PC-9 (cell line): ENCODE data around the gene NHSL1. TPM values are rescaled to one million over a fixed set of nuclear protein-coding genes. Genes with fewer than 3 reads are reported as not detected.

Source experiments
- Bru-seq: library from RNA; stranded (reverse); fragments of 400-500 nt; gene quantifications from one replicate; lab custom pipeline; 2021; lab: Mats Ljungman, UMichigan
- BruChase-seq, 2 experiments: library from RNA; stranded (reverse); fragments of 400-500 nt; gene quantifications; one replicate each; lab custom pipeline; 2021; lab: Mats Ljungman, UMichigan
- BruUV-seq: library from RNA; stranded (reverse); fragments of 400-500 nt; replicated peaks from 2 replicates; lab custom pipeline; 2021; lab: Mats Ljungman, UMichigan
- CTCF ChIA-PET: fragments of 300-600 bp; sonication (Branson Sonifier 250); formaldehyde crosslinking; loops from one replicate; lab custom pipeline; 2022; ENCODE audit warnings: antibody characterized with exemption; lab: Charles Lee
- POLR2A ChIA-PET: fragments of 300-600 bp; sonication (Branson Sonifier 250); formaldehyde crosslinking; loops from one replicate; lab custom pipeline; 2022; ENCODE audit warnings: antibody characterized with exemption; ENCODE audit not compliant: unreplicated experiment; lab: Charles Lee
- DNase-seq, 2 experiments: peaks; one replicate each; pipeline versions ENCODE4 v3.0.0 to v3.0.0-alpha.2; 2015 to 2022; ENCODE audit warnings: mixed read lengths in 1 of 2
- H2AFZ ChIP-seq: fragments of 200-600 bp; sonication (generic); 2 replicates; pipeline ENCODE4 v1.8.1; 2017; ENCODE audit warnings: antibody characterized with exemption
- H3F3A ChIP-seq: fragments of 200-600 bp; sonication (generic); 2 replicates; pipeline ENCODE4 v1.8.1; 2017; ENCODE audit warnings: antibody characterized with exemption, mild to moderate bottlenecking, low read depth; ENCODE audit not compliant: insufficient read depth
- H3K27ac ChIP-seq: fragments of 200-600 bp; sonication (generic); 2 replicates; pipeline ENCODE4 v1.6.1; 2016; ENCODE audit warnings: mixed run types
- H3K27me3 ChIP-seq: fragments of 200-600 bp; sonication (generic); 2 replicates; pipeline ENCODE4 v1.6.1; 2016; ENCODE audit warnings: low read depth, mixed run types; ENCODE audit not compliant: insufficient read depth
- H3K36me3 ChIP-seq: fragments of 200-600 bp; sonication (generic); 2 replicates; pipeline ENCODE4 v1.6.1; 2016; ENCODE audit warnings: low read depth, mixed run types
- H3K4me1 ChIP-seq: fragments of 200-600 bp; sonication (generic); replicated peaks from 2 replicates; pipeline ENCODE4 v1.6.1; 2016; ENCODE audit warnings: mixed run types; ENCODE audit not compliant: insufficient read depth
- H3K4me2 ChIP-seq: fragments of 200-600 bp; sonication (generic); 2 replicates; pipeline ENCODE4 v1.6.1; 2017; ENCODE audit warnings: mixed run types
- H3K4me3 ChIP-seq: fragments of 200-600 bp; sonication (generic); 2 replicates; pipeline ENCODE4 v1.6.1; 2016; ENCODE audit warnings: mixed run types
- H3K79me2 ChIP-seq: fragments of 200-600 bp; sonication (generic); 2 replicates; pipeline ENCODE4 v1.6.1; 2017; ENCODE audit warnings: low read depth, mixed run types
- H3K9me2 ChIP-seq: fragments of 200-600 bp; sonication (generic); 2 replicates; pipeline ENCODE4 v1.8.1; 2017; ENCODE audit warnings: mild to moderate bottlenecking; ENCODE audit not compliant: insufficient read depth
- H3K9me3 ChIP-seq: fragments of 200-600 bp; sonication (generic); 2 replicates; pipeline ENCODE4 v1.8.1; 2016; ENCODE audit warnings: low read depth; ENCODE audit not compliant: insufficient read depth
- H4K20me1 ChIP-seq: fragments of 200-600 bp; sonication (generic); 2 replicates; pipeline ENCODE4 v1.8.1; 2017; ENCODE audit not compliant: insufficient read depth
- CTCF ChIP-seq: fragments of 200-600 bp; sonication (generic); conservative IDR thresholded peaks from 2 replicates; pipeline ENCODE4 v1.6.1; 2017; ENCODE audit warnings: mixed run types, antibody characterized with exemption, mild to moderate bottlenecking, moderate library complexity
- EZH2 ChIP-seq: fragments of 200-600 bp; sonication (generic); IDR thresholded peaks from 2 replicates; pipeline ENCODE4 v1.8.0; 2017; ENCODE audit warnings: antibody characterized with exemption, low read depth
- intact Hi-C: fragments of 100-400 bp; cut with micrococcal nuclease; formaldehyde crosslinking; loops from one replicate; pipeline ENCODE4 v1.10.0; 2022; ENCODE audit not compliant: unreplicated experiment
- long read RNA-seq: library from polyadenylated mRNA; stranded (forward); transcript quantifications from one replicate; pipeline ENCODE4 v2.0.0, GENCODE V29; 2022
- total RNA-seq: library from RNA; stranded (reverse); gene quantifications from 2 replicates; pipeline ENCODE4 v1.2.3, GENCODE V29; 2021

The NHSL1 gene
- 17.5 and 17.8 TPM in 2 replicates for total RNA-seq
- Bru-seq, nascent RNA = percentile 78 among the genes with signal in this experiment
- percentile 69 among the genes with signal in this experiment for BruChase-seq, experiment 1, labeled RNA remaining after a 2-hour chase
- percentile 65 among the genes with signal in this experiment for BruChase-seq, experiment 2, labeled RNA remaining after a 6-hour chase
- long read RNA-seq, partial matches to known transcripts = 2 of 3 reads
- long read RNA-seq, other reads (novel, unspliced or antisense) = 1 of 3 reads

GRCh38 chr6:138499303-138500018, at the start of gene NHSL1:
Gene NHSL1, minus strand, starts transcription at chr6:138499494. Its CDS starts 204 bp downstream, at chr6:138499290.
- intact Hi-C loops = no loop called here
- Histone ChIP-seq H3K36me3 (no peaks in the 10 kb centered on the region), H3K27me3 (no peaks in the 10 kb centered on the region), H3K27ac (no peak within 1 kb of the TSS), H2AFZ (no peak within 1 kb of the TSS), H3K4me2 (no peak within 1 kb of the TSS), H3K4me3 (no peak within 1 kb of the TSS), H3F3A (no peaks in the 10 kb centered on the region), H3K4me1 (no peaks in the 10 kb centered on the region), H3K9me3 (no peaks in the 10 kb centered on the region), H4K20me1 (no peaks in the 10 kb centered on the region), H3K9me2 (no peaks in the 10 kb centered on the region), H3K79me2 (peaks cover 11% of the 10 kb centered on the region; the same call in 1 of the 2 replicates)
- DNase-seq = no peak
- BruUV-seq = no TSS peak
- no peak for TF ChIP-seq EZH2
- no peak for TF ChIP-seq CTCF
- POLR2A ChIA-PET = no interaction called here
- CTCF ChIA-PET = no interaction called here

GRCh38 chr6:138546733-138547185, 47.5 kb upstream of the NHSL1 start:
- peaks cover 13% of the 10 kb centered on the region for H3K4me1 ChIP-seq
- no peak for DNase-seq
- H3K79me2 ChIP-seq = peaks cover 62% of the 10 kb centered on the region
- no peaks in the 10 kb centered on the region for H3K9me2 ChIP-seq
- H3K9me3 ChIP-seq = no peaks in the 10 kb centered on the region
- H4K20me1 ChIP-seq = 0 out of 2 replicates have a peak, but pooled peaks cover 10% of the 10 kb centered on the region
- H3K27me3 ChIP-seq = no peaks in the 10 kb centered on the region
- no peak overlapping the region for H3K27ac ChIP-seq
- ChIA-PET CTCF (no interaction called here), POLR2A (no interaction called here)
- TF ChIP-seq EZH2 (no peak), CTCF (no peak)
- no peaks in the 10 kb centered on the region for H3K36me3 ChIP-seq
- no peak overlapping the region for H2AFZ ChIP-seq
- intact Hi-C loops = no loop called here
- 0 out of 2 replicates have a peak, but pooled peaks cover 4% of the 10 kb centered on the region for H3F3A ChIP-seq
- H3K4me3 ChIP-seq = no peak overlapping the region
- no TSS peak for BruUV-seq
- H3K4me2 ChIP-seq = no peak overlapping the region; the same call in 1 of the 2 replicates

- H3K9me2 ChIP-seq = no peaks in the 10 kb centered on the region
- no peaks in the 10 kb centered on the region for H3K36me3 ChIP-seq
- H4K20me1 ChIP-seq = 0 out of 2 replicates have a peak, but pooled peaks cover 3% of the 10 kb centered on the region
- no peak for DNase-seq
- H3F3A ChIP-seq = 0 out of 2 replicates have a peak, but pooled peaks cover 3% of the 10 kb centered on the region
- no peaks in the 10 kb centered on the region for H3K9me3 ChIP-seq
- H3K27ac ChIP-seq = no peak overlapping the region
- TF ChIP-seq CTCF (no peak), EZH2 (no peak)
- BruUV-seq = no TSS peak
- intact Hi-C loops = no loop called here
- H2AFZ ChIP-seq = no peak overlapping the region
- H3K4me1 ChIP-seq = peaks cover 8% of the 10 kb centered on the region
- H3K4me2 ChIP-seq = no peak overlapping the region
- no peak overlapping the region for H3K4me3 ChIP-seq
- POLR2A ChIA-PET = no interaction called here
- H3K27me3 ChIP-seq = no peaks in the 10 kb centered on the region
- H3K79me2 ChIP-seq = peaks cover 64% of the 10 kb centered on the region
- CTCF ChIA-PET = no interaction called here
Observed at GRCh38 chr6:138545621-138545980, 46.3 kb upstream of the NHSL1 start.
